HepG2 (cell line): ENCODE results near the gene CFAP97. TPM values are rescaled to one million over a fixed set of nuclear protein-coding genes. Genes with fewer than 3 reads are reported as not detected.

Experiments
- CAMTA2 ChIP-seq: sonication (generic); formaldehyde crosslinking; IDR thresholded peaks from 2 replicates; pipeline ENCODE4 v1.4.0; 2020; ENCODE audit warnings: mild to moderate bottlenecking, missing genetic modification reagents, borderline replicate concordance
- IRX3 ChIP-seq: sonication (generic); formaldehyde crosslinking; IDR thresholded peaks from 2 replicates; pipeline ENCODE4 v1.8.1; 2023; ENCODE audit warnings: mild to moderate bottlenecking, low read depth, missing genetic modification reagents, borderline replicate concordance
- KDM2A ChIP-seq: sonication (generic); formaldehyde crosslinking; IDR thresholded peaks from 2 replicates; pipeline ENCODE4 v1.4.0; 2020; ENCODE audit warnings: low read depth, missing genetic modification reagents, borderline replicate concordance
- PAXIP1 ChIP-seq: sonication (generic); formaldehyde crosslinking; conservative IDR thresholded peaks from 2 replicates; pipeline ENCODE4 v1.4.0; 2020; ENCODE audit warnings: mild to moderate bottlenecking, missing genetic modification reagents, moderate library complexity
- RARG ChIP-seq: sonication (generic); formaldehyde crosslinking; IDR thresholded peaks from 2 replicates; pipeline ENCODE4 v1.4.0; 2020; ENCODE audit warnings: low read depth, mild to moderate bottlenecking, missing genetic modification reagents
- SNAI1 ChIP-seq: sonication (generic); formaldehyde crosslinking; IDR thresholded peaks from 2 replicates; pipeline ENCODE4 v1.5.0; 2020; ENCODE audit warnings: mild to moderate bottlenecking, missing genetic modification reagents, borderline replicate concordance
- TRAFD1 ChIP-seq: sonication (generic); formaldehyde crosslinking; IDR thresholded peaks from 2 replicates; pipeline ENCODE4 v1.5.1; 2020; ENCODE audit warnings: missing genetic modification reagents, mild to moderate bottlenecking, borderline replicate concordance
- ZFP37 ChIP-seq: sonication (generic); formaldehyde crosslinking; IDR thresholded peaks from 2 replicates; pipeline ENCODE4 v1.4.0; 2020; ENCODE audit warnings: missing genetic modification reagents, borderline replicate concordance
- ZHX2 ChIP-seq, 2 experiments: sonication (generic) in 1 of 2; formaldehyde crosslinking in 1 of 2; IDR thresholded peaks; 2 replicates each; pipeline versions ENCODE4 v1.6.1 to v1.9.0; 2014 to 2022; ENCODE audit warnings: antibody characterized with exemption in 1 of 2, borderline replicate concordance in 1 of 2, inconsistent platforms in 1 of 2, low read depth in 1 of 2, missing genetic modification reagents in 1 of 2
- ZNF691 ChIP-seq: sonication (generic); formaldehyde crosslinking; IDR thresholded peaks from 2 replicates; pipeline ENCODE4 v1.4.0; 2020; ENCODE audit warnings: missing genetic modification reagents, low read depth, mild to moderate bottlenecking, borderline replicate concordance
- ZXDC ChIP-seq: sonication (generic); formaldehyde crosslinking; IDR thresholded peaks from 2 replicates; pipeline ENCODE4 v1.5.0; 2020; ENCODE audit warnings: mild to moderate bottlenecking, missing genetic modification reagents
- polyA plus RNA-seq, 8 experiments: library from polyadenylated mRNA; depleted of rRNA in 3 of 8; stranded (reverse) in 7 of 8; unstranded in 1 of 8; fragments of >200 nt; fragmentation: Illumina TruSeq in 4 of 8; extraction: Trizol in 4 of 8; gene quantifications; 2 replicates each; pipeline versions ENCODE4 v1.2.1 to v1.2.3, GENCODE V29; 2011 to 2016; ENCODE audit warnings: low read depth in 4 of 8, missing spikeins in 1 of 8, mixed read lengths in 1 of 8; ENCODE audit not compliant: insufficient read depth in 1 of 8
- total RNA-seq, 5 experiments: library from RNA; depleted of rRNA; stranded (reverse); fragments of >200 nt; fragmentation: Illumina TruSeq; extraction: Trizol; gene quantifications; 2 replicates each; pipeline ENCODE4 v1.2.3, GENCODE V29; 2016; ENCODE audit warnings: low read depth in 1 of 5

The CFAP97 gene
- total and polyA plus RNA-seq, 2 of the 13 experiments (the other 11 are each of a cell fraction or from before 2014, with no cell fraction given) = 32.1 to 44.4 TPM

- 0 out of 2 replicates have a peak, but pooled peaks have one; percentile 31 for TF ChIP-seq ZXDC (CRISPR knock-in tag)
- TF ChIP-seq CAMTA2 (CRISPR knock-in tag) = no peak
- TF ChIP-seq TRAFD1 (CRISPR knock-in tag) = no peak
- no peak; the same call in 1 of the 2 replicates for TF ChIP-seq ZHX2 (IDR thresholded peaks at IDR 0.05; ENCODE audit: low read depth)
- TF ChIP-seq ZHX2 (CRISPR knock-in tag; IDR thresholded peaks at IDR 0.05; ENCODE audit: borderline replicate concordance) = peak; percentile 56; the same call in 1 of the 2 replicates
- TF ChIP-seq ZFP37 = no peak
- no peak for TF ChIP-seq RARG (CRISPR knock-in tag)
- TF ChIP-seq SNAI1 (CRISPR knock-in tag) = no peak
- TF ChIP-seq IRX3 (CRISPR knock-in tag) = peak; percentile 91
- no peak for TF ChIP-seq PAXIP1 (CRISPR knock-in tag)
- TF ChIP-seq ZNF691 = no peak
- 0 out of 2 replicates have a peak, but pooled peaks have one; percentile 24 for TF ChIP-seq KDM2A (CRISPR knock-in tag)
Measured at GRCh38 chr4:185203486-185204237, at the start of gene CFAP97 (continued).
